Trophoblast cell (in vitro differentiated cells and primary cell): ENCODE measurements around the gene APBA2.

ENCODE experiments used
- DNase-seq, 2 donors: peaks; one replicate each; pipeline ENCODE4 v3.0.0-alpha.2; 2016
- H2AFZ ChIP-seq: 2 replicates; pipeline ENCODE4 v1.6.1; 2013; ENCODE audit warnings: low read length, moderate library complexity, mild to moderate bottlenecking; ENCODE audit not compliant: insufficient read depth, poor library complexity
- H2AK5ac ChIP-seq: 2 replicates; pipeline ENCODE4 v1.6.1; 2013; ENCODE audit warnings: mild to moderate bottlenecking, low read length
- H2BK120ac ChIP-seq: 2 replicates; pipeline ENCODE4 v1.6.1; 2013; ENCODE audit warnings: low read length, mild to moderate bottlenecking, moderate library complexity; ENCODE audit not compliant: insufficient read depth, poor library complexity
- H2BK12ac ChIP-seq: 2 replicates; pipeline ENCODE4 v1.6.1; 2013; ENCODE audit warnings: mild to moderate bottlenecking, low read length, moderate library complexity
- H2BK5ac ChIP-seq: 2 replicates; pipeline ENCODE4 v1.6.1; 2013; ENCODE audit warnings: low read length, low read depth, moderate library complexity, mild to moderate bottlenecking; ENCODE audit not compliant: poor library complexity
- H3K14ac ChIP-seq: 2 replicates; pipeline ENCODE4 v1.6.1; 2013; ENCODE audit warnings: mild to moderate bottlenecking, low read length
- H3K18ac ChIP-seq: 2 replicates; pipeline ENCODE4 v1.6.1; 2013; ENCODE audit warnings: mild to moderate bottlenecking, low read length
- H3K23ac ChIP-seq: 2 replicates; pipeline ENCODE4 v1.6.1; 2013; ENCODE audit warnings: low read length
- H3K27ac ChIP-seq: 2 replicates; pipeline ENCODE4 v1.5.1; 2013; ENCODE audit warnings: low read depth, mild to moderate bottlenecking, inconsistent platforms, low read length, moderate library complexity
- H3K27me3 ChIP-seq: 2 replicates; pipeline ENCODE4 v1.6.1; 2013; ENCODE audit warnings: inconsistent platforms, mild to moderate bottlenecking, low read length, moderate library complexity; ENCODE audit not compliant: insufficient read depth
- H3K36me3 ChIP-seq, 2 experiments: 1 replicate in 1 of 2; 2 replicates in 1 of 2; pipeline ENCODE4 v1.6.1; 2013; ENCODE audit warnings: low read length in 2 of 2, mild to moderate bottlenecking in 2 of 2, moderate library complexity in 1 of 2; ENCODE audit not compliant: insufficient read depth in 2 of 2, control insufficient read depth in 1 of 2
- H3K4ac ChIP-seq: 2 replicates; pipeline ENCODE4 v1.6.1; 2013; ENCODE audit warnings: low read depth, mild to moderate bottlenecking, low read length, moderate library complexity
- H3K4me1 ChIP-seq, 2 experiments: 1 replicate in 1 of 2; 2 replicates in 1 of 2; pipeline ENCODE4 v1.6.1; 2013; ENCODE audit warnings: low read length in 2 of 2, mild to moderate bottlenecking in 2 of 2, moderate library complexity in 1 of 2; ENCODE audit not compliant: insufficient read depth in 2 of 2, control insufficient read depth in 1 of 2
- H3K4me2 ChIP-seq: 2 replicates; pipeline ENCODE4 v1.6.1; 2013; ENCODE audit warnings: inconsistent platforms, mild to moderate bottlenecking, low read length, moderate library complexity
- H3K4me3 ChIP-seq: 2 replicates; pipeline ENCODE4 v1.5.1; 2013; ENCODE audit warnings: mild to moderate bottlenecking, low read depth, low read length, inconsistent platforms
- H3K79me1 ChIP-seq: one replicate; pipeline ENCODE4 v1.6.1; 2013; ENCODE audit warnings: low read length
- H3K79me2 ChIP-seq: 2 replicates; pipeline ENCODE4 v1.6.1; 2013; ENCODE audit warnings: low read length, mild to moderate bottlenecking; ENCODE audit not compliant: control insufficient read depth, insufficient read depth, poor library complexity
- H3K9ac ChIP-seq: 2 replicates; pipeline ENCODE4 v1.6.1; 2013; ENCODE audit warnings: mild to moderate bottlenecking, low read length
- H3K9me3 ChIP-seq: 2 replicates; pipeline ENCODE4 v1.6.1; 2013; ENCODE audit warnings: low read depth, mild to moderate bottlenecking, control low read depth, inconsistent platforms, low read length; ENCODE audit not compliant: insufficient read depth
- H4K12ac ChIP-seq: 2 replicates; pipeline ENCODE4 v1.6.1; 2013; ENCODE audit warnings: low read depth, mild to moderate bottlenecking, low read length, moderate library complexity
- H4K8ac ChIP-seq: 2 replicates; pipeline ENCODE4 v1.6.1; 2013; ENCODE audit warnings: low read depth, mild to moderate bottlenecking, low read length, moderate library complexity
- H4K91ac ChIP-seq: one replicate; pipeline ENCODE4 v1.6.1; 2013; ENCODE audit warnings: low read depth, mild to moderate bottlenecking, low read length, moderate library complexity
- WGBS: extraction: QIAGEN DNeasy Blood & Tissue Kit; methylation state at CpG from one replicate; pipeline ENCODE4 v1.1.7; 2013; ENCODE audit warnings: missing lambda C conversion rate; ENCODE audit not compliant: insufficient read length, insufficient coverage; ENCODE audit errors: extremely low coverage; 5-methylcytosine and 5-hydroxymethylcytosine counted together

Gene APBA2

DNA sequence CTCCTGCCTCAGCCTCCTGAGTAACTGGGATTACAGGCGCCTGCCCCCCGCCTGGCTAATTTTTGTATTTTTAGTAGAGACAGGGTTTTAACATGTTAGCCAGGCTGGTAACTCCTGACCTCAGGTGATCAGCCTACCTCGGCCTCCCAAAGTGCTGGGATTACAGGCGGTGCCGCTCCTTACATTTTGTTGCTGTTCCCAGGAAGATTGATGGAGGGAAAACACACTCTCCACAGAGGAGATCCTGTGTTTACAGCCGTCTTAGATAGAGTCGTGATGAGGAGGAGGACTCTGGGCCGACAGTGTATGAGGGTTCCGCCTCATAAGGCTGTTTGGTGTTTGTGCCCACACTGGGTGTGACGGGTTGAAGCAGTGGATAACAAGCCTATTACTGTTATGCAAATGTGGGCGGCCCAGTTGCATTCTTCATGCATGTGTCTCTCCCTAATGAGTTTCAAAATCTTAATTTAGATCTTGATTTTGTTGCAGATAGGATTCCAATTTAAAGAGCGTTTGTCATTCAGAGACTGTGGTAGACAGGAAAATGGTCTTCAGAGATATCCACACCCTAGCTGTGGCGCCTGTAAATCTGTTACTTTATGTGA, 60.0 kb downstream of the APBA2 start:
- H2BK5ac ChIP-seq = no peak overlapping the region
- peak in 1 of 2 donors; percentile 18 for DNase-seq
- H3K79me1 ChIP-seq = no peaks in the 10 kb centered on the region
- no peak overlapping the region for H2AFZ ChIP-seq
- no peak overlapping the region for H3K4me2 ChIP-seq
- no peaks in the 10 kb centered on the region for H3K4me1 ChIP-seq
- no peaks in the 10 kb centered on the region for H3K9me3 ChIP-seq
- H3K4me3 ChIP-seq = no peak overlapping the region
- no peak overlapping the region for H3K18ac ChIP-seq
- no peaks in the 10 kb centered on the region for H3K79me2 ChIP-seq
- H4K12ac ChIP-seq = no peak overlapping the region
- no CpG with 5 or more reads among the region's 13 CpGs for WGBS
- H3K36me3 ChIP-seq = no peaks in the 10 kb centered on the region
- H3K23ac ChIP-seq = no peak overlapping the region
- H3K14ac ChIP-seq = no peak overlapping the region
- H3K27me3 ChIP-seq = no peaks in the 10 kb centered on the region
- no peak overlapping the region for H4K8ac ChIP-seq
- no peak overlapping the region for H2BK12ac ChIP-seq
- H2BK120ac ChIP-seq = no peak overlapping the region
- no peak overlapping the region for H3K9ac ChIP-seq
- no peak overlapping the region for H4K91ac ChIP-seq
- no peak overlapping the region for H3K4ac ChIP-seq
- no peak overlapping the region for H2AK5ac ChIP-seq
- no peak overlapping the region for H3K27ac ChIP-seq

DNA sequence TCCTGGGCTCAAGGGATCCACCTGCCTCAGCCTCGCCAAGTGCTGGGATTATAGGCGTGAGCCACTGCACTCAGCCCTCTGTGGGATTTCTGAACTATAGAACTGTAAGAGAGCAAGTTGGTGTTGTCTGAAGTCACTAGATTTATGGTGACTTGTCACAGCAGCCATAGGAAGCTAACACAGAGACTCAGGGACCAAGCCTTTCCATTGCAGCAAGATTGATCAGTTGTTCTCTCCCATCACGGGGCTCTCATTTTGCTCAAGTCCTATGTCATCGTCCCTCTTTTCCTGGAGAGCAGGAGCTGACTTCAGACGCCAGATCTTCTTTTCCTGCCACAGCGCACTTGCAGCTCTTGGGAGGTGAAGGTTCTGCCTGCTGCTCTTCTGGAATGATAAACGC, 61.0 kb downstream of the APBA2 start:
- Histone ChIP-seq H4K8ac (no peak overlapping the region), H3K9ac (no peak overlapping the region), H4K91ac (no peak overlapping the region), H3K9me3 (no peaks in the 10 kb centered on the region), H2BK120ac (no peak overlapping the region), H3K36me3 (no peaks in the 10 kb centered on the region), H4K12ac (no peak overlapping the region), H2AK5ac (no peak overlapping the region), H2BK12ac (no peak overlapping the region), H3K14ac (no peak overlapping the region), H3K23ac (no peak overlapping the region), H3K4me2 (no peak overlapping the region), H3K79me2 (no peaks in the 10 kb centered on the region), H3K4me3 (no peak overlapping the region), H2BK5ac (no peak overlapping the region), H3K4ac (no peak overlapping the region), H3K4me1 (no peaks in the 10 kb centered on the region), H2AFZ (no peak overlapping the region), H3K79me1 (no peaks in the 10 kb centered on the region), H3K18ac (no peak overlapping the region), H3K27me3 (no peaks in the 10 kb centered on the region), H3K27ac (no peak overlapping the region)
- no CpG with 5 or more reads among the region's 7 CpGs for WGBS
- no peak for DNase-seq

DNA sequence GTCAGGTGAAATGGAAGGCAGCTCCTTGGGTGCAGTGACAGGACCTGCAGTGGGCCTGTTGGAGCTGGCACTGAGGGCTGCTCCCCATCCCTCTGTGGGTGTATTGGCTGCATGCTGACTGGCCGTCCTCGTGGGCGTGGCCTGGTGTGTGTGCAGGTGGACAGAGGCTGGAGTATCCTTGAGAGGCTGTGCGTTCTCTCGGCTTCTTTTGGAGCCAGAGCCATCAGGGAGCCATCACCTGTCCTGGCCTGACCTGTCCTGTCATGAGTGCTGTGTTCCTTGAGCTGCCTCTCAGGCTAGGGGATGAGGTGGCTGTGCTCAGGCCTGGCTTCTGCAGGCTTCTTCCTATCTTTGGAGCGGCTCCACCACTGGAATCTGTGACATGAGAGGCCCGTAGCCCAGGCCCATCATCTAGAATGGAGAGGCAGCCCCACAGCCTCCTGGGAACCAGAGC, 61.5 kb downstream of the APBA2 start:
- H2BK5ac ChIP-seq = no peak overlapping the region
- no peak overlapping the region for H2AK5ac ChIP-seq
- H3K14ac ChIP-seq = no peak overlapping the region
- no peak overlapping the region for H2AFZ ChIP-seq
- H4K8ac ChIP-seq = no peak overlapping the region
- H2BK120ac ChIP-seq = no peak overlapping the region
- DNase-seq = no peak
- WGBS = no CpG with 5 or more reads among the region's 7 CpGs
- H3K27me3 ChIP-seq = no peaks in the 10 kb centered on the region
- H2BK12ac ChIP-seq = no peak overlapping the region
- H3K27ac ChIP-seq = no peak overlapping the region
- H3K23ac ChIP-seq = no peak overlapping the region
- no peaks in the 10 kb centered on the region for H3K9me3 ChIP-seq
- no peak overlapping the region for H3K4me3 ChIP-seq
- no peaks in the 10 kb centered on the region for H3K79me1 ChIP-seq
- no peak overlapping the region for H4K12ac ChIP-seq
- H3K4me2 ChIP-seq = no peak overlapping the region
- H3K9ac ChIP-seq = no peak overlapping the region
- H3K18ac ChIP-seq = no peak overlapping the region
- no peaks in the 10 kb centered on the region for H3K79me2 ChIP-seq
- H3K36me3 ChIP-seq = no peaks in the 10 kb centered on the region
- no peak overlapping the region for H4K91ac ChIP-seq
- no peaks in the 10 kb centered on the region for H3K4me1 ChIP-seq
- H3K4ac ChIP-seq = no peak overlapping the region

DNA sequence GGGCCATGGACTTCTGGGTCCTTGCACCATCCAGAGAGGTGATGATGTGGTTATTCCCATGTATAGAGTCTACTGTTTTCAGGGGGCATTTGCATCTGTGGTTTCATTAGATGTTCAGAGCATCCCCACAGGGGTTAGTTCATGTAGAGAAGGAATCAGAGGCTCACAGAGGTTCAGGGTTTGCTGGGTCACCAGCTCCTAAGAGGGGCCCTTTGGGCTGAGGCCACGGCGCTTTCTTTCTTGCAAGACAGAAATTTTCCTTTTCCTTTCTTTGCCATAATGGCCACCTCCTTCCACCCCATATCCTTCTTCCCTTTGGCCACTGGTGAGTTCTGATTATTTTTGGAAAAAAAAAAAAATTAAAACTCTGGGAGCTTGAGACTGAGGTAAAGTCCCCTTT, 62.3 kb downstream of the APBA2 start:
- Histone ChIP-seq H3K27ac (no peak overlapping the region), H2BK120ac (no peak overlapping the region), H4K12ac (no peak overlapping the region), H4K91ac (no peak overlapping the region), H3K9ac (no peak overlapping the region), H3K23ac (no peak overlapping the region), H3K27me3 (no peaks in the 10 kb centered on the region), H3K79me2 (no peaks in the 10 kb centered on the region), H3K4me1 (no peaks in the 10 kb centered on the region), H3K4ac (no peak overlapping the region), H2BK5ac (no peak overlapping the region), H2BK12ac (no peak overlapping the region), H3K9me3 (no peaks in the 10 kb centered on the region), H3K79me1 (no peaks in the 10 kb centered on the region), H3K4me2 (no peak overlapping the region), H3K4me3 (no peak overlapping the region), H4K8ac (no peak overlapping the region), H3K18ac (no peak overlapping the region), H2AFZ (no peak overlapping the region), H2AK5ac (no peak overlapping the region), H3K14ac (no peak overlapping the region), H3K36me3 (no peaks in the 10 kb centered on the region)
- no peak for DNase-seq
- WGBS = no CpG with 5 or more reads among the region's 2 CpGs
